Mesothelial cell of epicardium (in vitro differentiated cells): ENCODE results near the gene THRA. TPM values are rescaled to one million over a fixed set of nuclear protein-coding genes. Genes with fewer than 3 reads are reported as not detected.

Experiments used
- DNase-seq, 2 experiments: peaks; one replicate each; pipeline ENCODE4 v3.0.0; 2021; ENCODE audit warnings: low spot score in 2 of 2; ENCODE audit not compliant: unreplicated experiment in 2 of 2
- H3K27ac Mint-ChIP-seq: 2 replicates; pipeline ENCODE4 v1.8.0; 2021; ENCODE audit warnings: mixed read lengths
- H3K27me3 Mint-ChIP-seq: 2 replicates; pipeline ENCODE4 v1.8.0; 2021; ENCODE audit warnings: low read depth, mixed read lengths
- H3K36me3 Mint-ChIP-seq: 2 replicates; pipeline ENCODE4 v1.8.0; 2021; ENCODE audit warnings: mixed read lengths
- H3K4me1 Mint-ChIP-seq: 2 replicates; pipeline ENCODE4 v1.8.0; 2021; ENCODE audit warnings: mixed read lengths
- H3K4me3 Mint-ChIP-seq: 2 replicates; pipeline ENCODE4 v1.8.0; 2021; ENCODE audit warnings: mild to moderate bottlenecking, moderate library complexity, mixed read lengths
- H3K9me3 Mint-ChIP-seq: 2 replicates; pipeline ENCODE4 v1.8.0; 2021; ENCODE audit warnings: mixed read lengths
- total RNA-seq: library from RNA; stranded (reverse); gene quantifications from 3 replicates; pipeline ENCODE4 v1.2.1, GENCODE V29; 2021
- TF ChIP-seq, protein P1 (sequence below): fragments of 200-600 bp; sonication (generic); IDR thresholded peaks from one replicate; pipeline ENCODE4 v1.5.0; 2021; ENCODE audit warnings: antibody characterized with exemption; ENCODE audit not compliant: unreplicated experiment

THRA gene
- total RNA-seq, 1 donor from 2014 or later: 42.4 TPM

DNA sequence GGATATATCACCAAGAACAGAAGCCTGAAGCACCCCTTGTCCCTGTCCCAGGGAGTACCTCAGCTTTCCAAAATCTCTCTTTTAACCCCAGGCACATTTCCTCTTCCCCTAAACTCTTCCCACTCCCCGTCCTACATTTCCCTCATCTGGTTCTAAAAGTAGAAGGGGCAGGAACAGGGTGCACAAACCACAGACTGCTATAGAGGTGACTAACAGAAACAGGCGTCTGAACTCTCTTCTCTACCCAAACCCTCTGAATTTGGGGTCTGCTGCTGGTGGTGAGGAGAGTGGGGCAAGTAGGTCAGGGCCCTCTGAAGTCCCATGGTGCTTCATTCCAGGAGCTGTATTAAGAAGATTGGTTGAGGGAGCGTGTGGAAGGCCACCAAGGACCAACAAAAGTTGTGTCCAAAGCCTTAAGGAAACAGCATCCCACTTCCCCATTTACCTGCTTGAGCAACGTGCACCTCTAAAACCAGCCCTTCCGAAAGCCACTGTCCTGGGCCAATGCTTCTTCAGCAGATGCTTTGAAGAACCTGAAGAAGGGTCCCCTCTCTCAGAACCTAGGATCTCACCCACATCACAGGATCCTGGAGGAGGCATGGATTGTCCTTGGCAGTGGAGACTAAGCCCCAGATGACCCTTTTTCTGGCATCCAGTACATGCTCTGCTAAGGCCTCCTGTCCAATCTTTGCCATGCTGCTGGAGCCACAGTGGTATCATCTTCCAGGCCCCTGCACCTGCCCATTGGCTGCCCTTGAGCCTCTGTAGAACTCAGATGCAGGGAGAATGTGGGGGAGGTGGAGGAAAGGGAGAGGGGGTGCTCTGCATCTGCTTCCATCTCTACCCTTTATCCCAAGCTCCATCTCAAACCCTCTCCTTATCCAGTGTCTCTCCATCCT, 43.3 kb downstream of the THRA start:
- no peaks in the 10 kb centered on the region for H3K9me3 Mint-ChIP-seq
- H3K27me3 Mint-ChIP-seq: no peaks in the 10 kb centered on the region
- H3K4me3 Mint-ChIP-seq: no peak overlapping the region
- TF ChIP-seq, protein P1, sequence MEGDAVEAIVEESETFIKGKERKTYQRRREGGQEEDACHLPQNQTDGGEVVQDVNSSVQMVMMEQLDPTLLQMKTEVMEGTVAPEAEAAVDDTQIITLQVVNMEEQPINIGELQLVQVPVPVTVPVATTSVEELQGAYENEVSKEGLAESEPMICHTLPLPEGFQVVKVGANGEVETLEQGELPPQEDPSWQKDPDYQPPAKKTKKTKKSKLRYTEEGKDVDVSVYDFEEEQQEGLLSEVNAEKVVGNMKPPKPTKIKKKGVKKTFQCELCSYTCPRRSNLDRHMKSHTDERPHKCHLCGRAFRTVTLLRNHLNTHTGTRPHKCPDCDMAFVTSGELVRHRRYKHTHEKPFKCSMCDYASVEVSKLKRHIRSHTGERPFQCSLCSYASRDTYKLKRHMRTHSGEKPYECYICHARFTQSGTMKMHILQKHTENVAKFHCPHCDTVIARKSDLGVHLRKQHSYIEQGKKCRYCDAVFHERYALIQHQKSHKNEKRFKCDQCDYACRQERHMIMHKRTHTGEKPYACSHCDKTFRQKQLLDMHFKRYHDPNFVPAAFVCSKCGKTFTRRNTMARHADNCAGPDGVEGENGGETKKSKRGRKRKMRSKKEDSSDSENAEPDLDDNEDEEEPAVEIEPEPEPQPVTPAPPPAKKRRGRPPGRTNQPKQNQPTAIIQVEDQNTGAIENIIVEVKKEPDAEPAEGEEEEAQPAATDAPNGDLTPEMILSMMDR: no peak
- no peaks in the 10 kb centered on the region for H3K36me3 Mint-ChIP-seq
- no peak for DNase-seq
- peak overlapping the region; percentile 93 for H3K27ac Mint-ChIP-seq
- peaks cover 67% of the 10 kb centered on the region for H3K4me1 Mint-ChIP-seq

DNA sequence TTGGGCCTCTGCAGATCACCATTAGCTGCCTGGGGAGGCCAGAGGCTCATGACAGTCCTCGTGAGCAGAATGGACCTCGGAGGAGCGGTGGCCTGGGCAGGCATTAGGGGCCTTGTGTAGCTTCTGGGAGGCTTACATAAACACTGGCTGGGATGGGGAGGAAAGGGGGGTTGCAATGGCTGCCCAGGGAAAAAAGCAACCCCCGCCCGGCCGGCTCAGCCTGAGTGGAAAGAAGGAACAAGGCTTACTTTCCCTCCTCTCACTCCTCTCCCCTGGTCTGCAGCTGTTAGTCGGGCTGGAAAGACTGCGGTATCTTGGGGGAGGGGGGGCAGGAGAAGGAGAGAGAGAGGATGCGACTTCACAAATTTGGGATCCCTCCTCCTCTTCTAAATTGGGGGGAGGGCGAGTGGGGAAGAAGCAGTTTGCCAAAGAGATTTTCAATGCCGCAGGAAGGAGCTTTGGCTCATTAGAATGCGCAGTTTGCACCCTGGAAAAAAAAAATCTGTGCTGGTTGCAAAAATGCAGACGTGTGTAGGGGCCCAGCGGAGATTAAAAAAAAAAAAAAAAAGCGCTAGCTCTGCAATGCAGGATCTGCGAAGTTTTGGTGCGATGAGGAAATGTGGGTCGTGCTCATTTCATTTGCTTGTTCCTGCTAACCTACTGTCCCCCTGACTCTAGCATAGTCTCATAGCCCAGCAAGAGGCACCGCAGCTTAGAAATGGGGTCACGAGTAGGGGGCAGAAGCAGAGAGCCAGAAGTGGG, 44.2 kb downstream of the THRA start:
- Mint-ChIP-seq H3K27ac (peak overlapping the region; percentile 93), H3K27me3 (no peaks in the 10 kb centered on the region), H3K4me3 (peak overlapping the region; percentile 8), H3K36me3 (no peaks in the 10 kb centered on the region), H3K9me3 (no peaks in the 10 kb centered on the region), H3K4me1 (peaks cover 71% of the 10 kb centered on the region)
- DNase-seq: no peak
- TF ChIP-seq, protein P1: no peak

DNA sequence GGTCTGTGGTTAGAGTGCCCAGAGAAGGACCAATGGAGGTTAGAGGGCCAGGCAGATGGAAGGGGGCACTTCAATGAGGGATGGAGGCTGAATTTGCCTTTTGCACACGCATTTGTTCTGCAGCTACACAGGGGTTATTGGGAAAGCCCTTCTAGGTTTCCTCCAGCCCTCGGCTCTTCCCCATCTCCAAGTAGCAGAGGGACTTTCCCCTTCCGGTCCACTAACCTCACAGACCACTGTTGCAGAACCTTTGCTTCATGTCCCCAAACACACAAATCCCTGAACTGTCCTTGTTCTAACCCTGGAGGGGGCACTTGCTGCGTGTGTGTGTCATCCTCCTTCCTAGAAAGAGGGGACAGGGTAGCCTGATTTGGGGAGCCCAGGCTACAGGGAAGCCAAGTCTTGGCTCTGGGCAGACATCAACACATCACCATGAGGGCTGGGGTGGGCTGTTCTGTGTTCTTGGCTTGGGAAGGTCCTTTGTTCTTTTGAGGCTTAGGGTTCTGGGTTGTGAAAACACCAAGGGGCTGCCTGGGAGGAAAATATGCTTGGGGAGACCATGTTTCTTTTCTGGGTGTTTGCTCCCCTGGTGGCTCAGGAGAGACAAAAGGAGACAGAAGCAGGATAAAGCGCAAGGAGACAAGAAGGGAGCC, 44.9 kb downstream of the THRA start:
- no peaks in the 10 kb centered on the region for H3K36me3 Mint-ChIP-seq
- peak overlapping the region; percentile 8 for H3K4me3 Mint-ChIP-seq
- no peaks in the 10 kb centered on the region for H3K27me3 Mint-ChIP-seq
- H3K27ac Mint-ChIP-seq: peak overlapping the region; percentile 93
- no peaks in the 10 kb centered on the region for H3K9me3 Mint-ChIP-seq
- TF ChIP-seq, protein P1: no peak
- DNase-seq: no peak
- H3K4me1 Mint-ChIP-seq: peaks cover 77% of the 10 kb centered on the region

DNA sequence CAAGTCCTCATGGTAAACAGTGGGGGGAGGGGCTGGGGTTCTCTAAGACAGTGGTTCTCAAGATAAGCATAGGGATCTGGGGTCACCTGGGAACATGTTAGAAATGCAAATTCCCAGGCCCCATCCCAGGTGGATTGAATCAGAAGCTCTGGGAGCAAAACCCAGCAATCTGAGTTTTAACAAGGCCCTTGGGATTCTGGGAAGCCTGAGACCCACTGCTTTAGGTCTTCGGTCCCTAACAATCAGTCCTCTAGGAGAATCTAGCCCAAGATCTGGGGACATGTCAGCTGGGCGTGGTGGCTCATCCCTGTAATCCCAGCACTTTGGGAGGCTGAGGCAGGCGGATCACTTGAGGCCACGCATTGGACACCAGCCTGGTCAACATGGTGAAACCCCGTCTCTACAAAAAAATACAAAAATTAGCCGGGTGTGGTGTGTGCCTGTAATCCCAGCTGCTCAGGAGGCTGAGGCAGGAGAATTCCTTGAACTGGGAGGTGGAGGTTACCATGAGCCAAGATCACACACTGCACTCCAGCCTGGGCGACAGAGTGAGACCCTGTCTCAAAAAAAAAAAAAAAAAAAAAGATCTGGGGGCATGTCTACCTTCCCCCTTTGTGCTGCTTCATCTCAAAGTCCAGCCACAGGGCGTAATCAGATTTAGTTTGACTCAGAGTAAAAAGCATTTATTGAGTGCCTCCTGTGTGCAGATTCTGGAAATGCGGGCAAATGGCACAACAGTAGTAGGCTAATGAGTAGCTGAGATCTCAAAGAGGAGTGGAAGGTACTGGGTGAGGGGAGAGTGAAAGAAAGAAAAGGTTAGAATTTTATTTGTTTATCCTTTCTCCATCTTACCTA, 46.4 kb downstream of the THRA start:
- TF ChIP-seq, protein P1: no peak
- Mint-ChIP-seq H3K36me3 (no peaks in the 10 kb centered on the region), H3K27ac (peak overlapping the region; percentile 81), H3K4me3 (no peak overlapping the region), H3K27me3 (no peaks in the 10 kb centered on the region), H3K4me1 (peaks cover 78% of the 10 kb centered on the region), H3K9me3 (no peaks in the 10 kb centered on the region)
- DNase-seq: no peak
